HG02840 (cell line): Measurements from ENCODE around the gene NRAP.

Source experiments
- ATAC-seq: cut with Tn5 transposase; IDR thresholded peaks from one replicate; pipeline ENCODE4 v1.9.1; 2021; ENCODE audit warnings: mild to moderate bottlenecking, moderate library complexity, moderate number of reproducible peaks; ENCODE audit not compliant: unreplicated experiment, low FRiP score

The NRAP gene

DNA sequence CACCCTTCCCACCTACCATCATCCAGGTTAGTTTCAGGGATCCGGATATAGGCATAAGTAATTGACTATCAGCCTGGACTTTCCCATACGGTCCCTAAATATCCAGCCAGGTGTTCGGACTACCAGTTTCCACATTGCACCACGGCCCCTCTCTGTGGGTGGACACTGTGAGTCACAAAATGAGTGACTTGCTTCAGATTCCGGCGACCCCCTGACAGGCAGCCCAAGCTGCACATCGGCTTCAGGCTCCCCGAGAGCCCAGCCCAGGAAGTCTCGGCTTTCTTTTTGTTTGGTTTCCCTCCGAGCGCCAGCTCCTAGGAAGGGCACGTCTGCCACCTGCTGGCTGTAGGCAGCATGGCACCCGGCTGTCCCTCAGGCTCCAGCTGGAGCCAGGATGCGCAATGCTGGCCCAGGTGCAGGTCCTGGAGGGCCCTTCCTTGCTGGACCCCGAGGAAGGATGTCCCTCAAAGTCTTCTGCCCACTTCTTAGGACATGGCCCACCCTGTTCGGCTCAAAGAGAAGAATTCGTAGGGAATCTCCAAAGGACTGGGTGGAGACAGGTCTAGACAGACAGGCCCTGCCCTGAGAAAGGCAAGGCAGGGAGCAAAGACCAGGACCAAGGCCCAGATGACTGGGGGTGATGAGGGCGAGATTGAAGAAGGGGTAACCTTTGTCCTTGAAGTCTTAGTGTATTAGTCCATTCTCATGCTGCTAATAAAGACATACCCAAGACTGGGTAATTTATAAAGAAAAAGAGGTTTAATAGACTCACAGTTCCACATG lies 100.3 kb downstream of the NRAP start:
- ATAC-seq, result peak; percentile 80

DNA sequence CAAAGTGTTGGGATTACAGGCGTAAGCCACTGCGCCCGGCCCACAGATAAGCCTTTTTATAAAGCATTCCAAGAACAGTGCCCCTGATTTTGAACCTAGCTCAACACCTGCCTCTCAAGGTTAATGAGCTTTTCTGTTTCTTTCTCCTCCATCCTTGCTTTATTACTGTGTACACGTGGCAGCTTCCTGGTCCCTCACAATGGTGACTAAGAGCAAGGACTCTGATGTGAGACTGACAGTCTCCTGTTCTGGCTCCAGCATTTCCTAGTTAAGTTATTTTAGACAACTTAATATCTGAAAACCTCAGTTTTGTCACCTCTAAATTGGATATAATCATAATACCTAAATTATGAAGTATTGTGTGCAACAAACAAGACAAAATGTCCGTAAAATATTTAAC lies 101.1 kb downstream of the NRAP start:
- no peak for ATAC-seq

DNA sequence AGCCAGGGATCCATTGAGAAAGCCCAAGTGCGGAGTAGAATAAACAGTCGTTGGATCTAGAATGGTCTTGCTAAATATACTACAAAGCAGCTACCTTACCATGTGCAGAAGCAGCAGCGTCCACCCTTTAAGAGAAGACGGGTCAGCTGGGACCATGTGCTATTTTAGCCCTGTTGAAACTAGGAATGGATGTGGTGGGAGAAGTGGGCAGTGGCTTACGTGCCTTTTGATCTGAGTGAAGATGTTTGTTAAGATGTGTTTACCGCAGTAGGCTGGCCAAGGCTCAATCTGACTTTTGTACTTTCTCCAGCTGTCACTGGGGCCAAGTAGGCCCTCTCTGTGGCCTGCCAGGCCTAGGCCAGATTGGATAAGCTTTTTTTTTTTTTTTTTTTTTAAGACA lies 101.8 kb downstream of the NRAP start:
- no peak for ATAC-seq

DNA sequence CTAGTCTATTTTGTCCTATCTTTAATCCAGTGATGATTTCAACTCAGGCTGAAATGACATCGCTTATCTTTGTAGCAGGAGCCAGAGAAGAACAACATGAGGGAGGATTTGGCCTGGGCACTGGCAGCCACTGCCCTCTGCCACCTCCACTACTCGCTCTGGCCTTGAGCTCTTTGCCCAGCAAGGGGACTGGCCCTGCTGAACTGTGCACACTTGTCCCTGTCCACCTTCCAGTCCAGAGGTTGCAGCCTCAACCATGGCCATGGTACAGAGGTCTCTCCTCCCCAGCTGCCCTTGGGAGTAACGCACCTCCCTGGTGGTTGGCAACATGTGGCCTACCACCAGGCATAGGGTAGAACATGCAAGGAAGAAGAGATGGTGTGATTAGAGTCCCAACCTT lies 102.6 kb downstream of the NRAP start:
- ATAC-seq, result no peak

DNA sequence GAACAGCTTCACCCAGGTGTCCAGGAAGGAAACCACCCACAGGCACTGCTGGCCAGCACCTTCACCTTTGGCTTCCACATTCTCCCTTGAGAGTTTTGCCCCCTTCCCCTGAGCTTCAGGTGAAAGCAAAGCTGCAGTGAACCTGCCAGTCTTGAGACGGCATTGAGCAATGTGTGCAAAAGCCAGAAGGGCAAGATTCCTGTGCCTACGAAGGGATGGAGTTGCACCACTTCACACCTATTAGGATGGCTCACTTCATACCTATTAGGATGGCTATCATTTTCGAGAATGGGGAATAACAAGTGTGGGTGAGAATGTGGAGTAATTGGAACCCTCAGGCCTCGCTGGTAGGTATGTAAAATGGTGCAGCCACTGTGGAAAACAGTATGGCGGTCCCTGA lies 103.8 kb downstream of the NRAP start:
- ATAC-seq, result no peak

DNA sequence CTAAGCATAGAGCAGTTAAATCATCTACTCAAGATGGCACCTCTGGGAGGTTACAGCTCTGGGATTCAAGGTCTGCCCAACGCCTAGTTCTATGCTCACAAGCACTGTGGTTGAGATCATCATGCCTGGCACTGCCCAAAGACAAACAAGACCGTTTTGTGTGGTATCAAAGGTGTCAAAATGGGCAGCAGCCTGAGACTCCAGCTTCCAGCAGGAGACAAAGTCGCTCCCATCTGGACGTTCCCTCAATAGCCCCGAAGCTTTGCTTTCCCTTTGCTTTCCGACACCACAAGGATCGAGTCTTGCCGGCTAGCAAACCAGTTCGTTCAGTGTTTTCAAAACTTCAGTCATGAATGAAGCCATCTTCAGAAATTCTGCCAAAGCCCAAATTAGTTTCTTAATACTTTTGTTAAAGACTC lies 105.9 kb downstream of the NRAP start:
- no peak for ATAC-seq

DNA sequence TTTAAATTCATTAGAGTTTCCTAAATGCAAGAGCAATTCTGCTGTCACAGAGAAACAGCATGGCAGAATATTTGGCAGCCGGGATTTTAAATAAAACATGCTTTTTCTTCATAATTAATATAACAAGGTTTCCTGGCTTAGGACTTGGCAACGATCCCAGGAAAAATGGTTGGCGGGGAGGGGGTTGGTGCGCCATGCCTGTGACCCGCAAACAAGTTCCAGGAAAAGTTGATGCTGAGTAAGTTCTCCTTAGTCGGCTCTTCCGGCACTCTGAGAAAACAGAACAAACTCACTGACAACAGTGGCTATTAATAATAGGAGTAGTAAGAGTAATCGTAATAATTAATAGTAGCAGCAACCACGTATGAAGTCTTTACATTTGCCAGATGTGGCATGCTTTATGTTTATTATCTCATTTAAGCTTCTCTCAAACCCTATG lies 106.4 kb downstream of the NRAP start:
- no peak for ATAC-seq

DNA sequence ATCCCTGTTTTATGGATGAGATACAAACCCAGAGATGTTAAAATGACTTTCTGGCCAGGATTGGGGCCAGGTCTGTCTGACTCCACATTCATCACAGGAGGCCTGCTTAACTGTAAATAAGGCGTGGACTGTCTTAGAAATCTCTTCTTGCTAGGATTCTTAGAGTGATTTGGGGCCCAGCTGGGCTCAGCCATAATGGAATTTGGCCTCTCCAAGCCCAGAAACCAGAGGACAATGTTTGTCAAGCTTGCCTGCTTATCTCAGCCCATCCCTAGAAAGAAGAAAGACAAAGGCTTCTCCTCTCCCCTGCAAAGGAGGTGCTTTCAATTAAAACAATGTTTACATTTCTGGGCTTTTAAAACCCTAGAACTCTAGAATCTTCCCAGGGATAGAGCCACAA lies 108.1 kb downstream of the NRAP start:
- no peak for ATAC-seq

DNA sequence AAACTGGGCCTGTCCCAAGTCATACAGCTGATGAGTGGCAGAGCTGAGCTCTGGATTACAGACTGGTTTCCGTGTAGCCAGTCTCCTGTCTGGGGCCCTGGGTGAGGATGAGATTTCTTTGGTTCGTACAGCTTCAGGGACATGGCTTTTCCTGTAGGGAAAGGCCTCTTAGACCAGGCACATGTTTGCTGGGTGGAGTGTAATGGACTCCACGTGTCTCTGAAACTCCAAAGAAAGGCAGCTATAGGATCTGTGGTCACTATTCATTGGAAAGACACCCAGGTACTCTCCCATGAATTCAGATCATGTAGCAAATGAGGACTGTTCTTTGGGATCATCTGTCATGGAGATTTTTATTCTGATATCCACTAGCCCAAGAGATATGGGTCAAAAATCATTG lies 108.6 kb downstream of the NRAP start:
- no peak for ATAC-seq

DNA sequence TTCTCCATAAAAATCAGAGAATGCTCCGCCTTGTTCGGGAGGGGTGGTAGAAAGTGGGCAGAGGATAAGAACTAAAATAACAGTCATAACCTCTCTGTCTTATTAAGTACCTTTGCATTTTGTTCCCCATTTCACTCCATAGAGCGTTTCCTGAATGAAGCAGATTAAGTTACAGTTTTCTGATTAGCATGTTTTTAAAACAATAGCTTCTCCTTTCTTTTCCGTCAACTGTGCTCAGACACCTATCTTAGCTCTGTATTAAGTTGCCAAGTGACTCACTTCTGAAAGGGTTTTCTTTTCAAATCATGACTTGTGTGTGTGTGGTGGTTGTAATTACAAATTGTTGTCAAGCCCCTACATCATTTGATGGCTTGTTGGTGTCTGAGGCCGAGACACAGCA lies 109.6 kb downstream of the NRAP start:
- ATAC-seq, result no peak

DNA sequence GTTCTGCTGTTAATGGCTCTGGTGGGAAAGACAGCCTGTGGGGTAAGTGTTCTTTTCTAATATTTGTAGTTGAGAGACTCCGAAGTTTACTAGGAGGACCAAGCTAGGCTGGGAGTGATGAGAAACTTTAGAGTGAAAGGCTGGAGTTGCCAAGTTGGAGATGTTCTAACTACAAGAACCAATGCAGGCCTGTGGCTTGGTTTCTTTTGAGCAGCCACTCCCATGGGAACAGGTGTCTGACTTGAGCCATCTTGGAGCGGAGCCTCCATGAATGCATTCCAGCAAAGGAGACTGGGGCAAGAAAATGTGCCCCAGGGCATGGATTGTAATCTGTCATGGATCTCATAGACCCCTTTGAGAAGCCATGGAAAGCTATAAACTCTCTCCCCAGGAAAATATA lies 110.7 kb downstream of the NRAP start:
- no peak for ATAC-seq

DNA sequence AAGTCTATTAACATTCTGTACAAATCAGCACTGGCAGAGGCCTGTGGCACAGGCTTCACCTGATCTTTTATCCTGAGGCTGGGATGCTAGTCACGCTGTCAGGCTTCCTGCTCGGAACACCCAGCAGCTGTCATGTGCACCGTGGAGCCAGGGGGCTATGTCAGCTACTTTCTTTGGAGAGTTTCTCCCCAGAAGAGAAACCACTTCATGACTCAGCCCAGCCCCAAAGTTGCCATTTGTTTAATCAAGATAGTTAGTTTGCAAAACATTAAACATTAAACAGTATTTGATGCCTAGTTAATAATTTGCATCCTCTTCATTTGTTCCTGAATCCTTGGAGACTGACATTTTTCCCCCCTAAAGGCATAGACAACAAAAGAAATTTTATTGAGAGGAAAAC lies 111.1 kb downstream of the NRAP start, which contains the start of gene HABP2:
HABP2 (plus strand) TSS at position 353 of the 400 bp plus-strand sequence. CDS start 69 bp downstream, outside the sequence.
- no peak for ATAC-seq

DNA sequence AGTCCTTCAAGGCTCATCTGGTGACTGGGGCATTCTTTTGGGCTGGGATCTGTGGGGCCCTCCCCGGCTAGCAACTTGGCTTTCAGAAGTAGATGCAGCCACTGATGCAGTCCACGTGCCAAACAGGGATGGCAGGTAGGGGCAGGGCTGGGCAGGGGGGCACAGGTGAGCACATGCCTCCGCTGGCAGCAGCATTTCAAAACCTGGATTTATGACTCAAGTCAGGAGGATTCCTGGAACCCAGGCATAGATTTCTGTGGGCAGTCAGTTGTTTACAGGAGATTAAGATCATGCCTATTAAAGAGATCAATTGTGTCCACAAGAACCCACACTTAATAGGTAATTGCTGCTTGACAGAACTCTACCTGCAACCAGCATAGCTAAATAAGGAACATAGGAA lies 111.8 kb downstream of the NRAP start:
- no peak for ATAC-seq

DNA sequence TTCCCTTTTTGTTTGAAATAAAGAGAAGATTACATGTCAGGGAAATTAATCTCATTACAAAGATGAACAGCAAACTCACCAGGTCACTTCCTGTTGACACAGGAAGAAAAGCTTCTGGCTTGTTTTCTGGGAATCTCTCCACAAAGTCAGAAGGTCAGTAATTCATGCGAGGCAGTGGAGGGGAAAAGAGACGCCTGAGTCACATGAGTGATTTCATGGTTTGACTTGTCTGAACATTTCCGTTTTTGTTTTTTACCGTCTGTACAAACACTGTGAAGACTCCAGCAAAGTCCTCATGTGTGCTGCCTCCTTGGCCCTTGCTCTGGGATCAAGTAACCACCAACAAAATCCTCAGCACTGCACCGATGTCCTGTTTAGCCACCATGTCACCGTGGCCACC lies 113.5 kb downstream of the NRAP start:
- ATAC-seq, result no peak

DNA sequence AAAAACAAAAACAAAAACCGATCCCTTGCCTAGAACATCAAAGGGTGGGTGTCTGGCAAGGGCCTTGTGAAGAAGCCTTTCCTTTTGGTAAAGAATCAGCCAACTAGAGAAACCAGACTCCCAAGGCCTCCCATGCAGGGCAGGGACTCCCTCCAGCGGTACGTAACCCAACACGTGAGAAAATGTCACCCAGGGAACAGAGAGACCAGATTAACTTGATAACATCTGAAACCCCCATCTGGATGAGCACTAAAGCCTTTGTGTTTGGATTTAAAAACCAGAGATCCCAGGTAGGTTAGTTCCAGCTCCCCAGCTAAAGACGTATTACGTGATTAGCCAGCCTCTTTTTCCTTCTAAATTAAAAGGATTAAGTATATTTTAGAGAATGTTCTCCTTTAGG lies 114.0 kb downstream of the NRAP start:
- ATAC-seq, result no peak

DNA sequence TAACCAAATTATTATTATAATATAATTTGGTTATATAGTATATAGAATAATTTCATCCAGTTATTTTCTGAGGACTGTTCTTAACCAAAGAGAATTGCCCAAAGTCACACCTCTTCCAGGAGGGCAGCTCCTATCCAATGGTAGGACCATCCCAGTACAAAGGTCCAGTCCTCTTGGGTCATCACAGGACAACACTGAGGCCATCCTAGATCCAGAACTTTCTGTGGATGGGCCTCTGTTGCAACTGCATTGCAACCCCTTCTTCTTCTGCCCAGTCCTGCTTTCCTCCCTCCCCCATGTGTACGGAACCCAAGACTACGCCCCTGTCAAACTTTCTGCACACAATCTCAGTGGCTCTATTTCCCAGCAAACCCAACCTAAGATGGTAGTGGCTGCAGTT lies 116.4 kb downstream of the NRAP start:
- no peak for ATAC-seq

DNA sequence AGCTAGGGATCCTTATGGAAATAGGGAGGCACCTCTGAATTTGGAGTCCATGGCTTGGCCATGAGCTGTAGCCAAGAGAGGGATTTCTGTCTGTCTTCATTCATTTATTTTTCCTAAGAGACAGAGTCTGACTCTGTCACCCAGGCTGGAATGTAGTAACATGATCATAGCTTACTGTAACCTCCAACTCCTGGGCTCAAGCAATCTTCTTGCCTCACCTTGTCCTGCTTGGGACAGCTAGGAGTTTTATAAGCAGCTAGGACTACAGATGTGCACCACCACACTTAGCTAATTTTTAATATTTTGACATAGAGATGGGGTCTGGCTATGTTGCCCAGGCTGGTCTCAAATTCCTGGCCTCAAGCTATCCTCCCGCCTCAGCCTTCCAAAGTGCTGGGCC lies 119.4 kb downstream of the NRAP start:
- no peak for ATAC-seq

DNA sequence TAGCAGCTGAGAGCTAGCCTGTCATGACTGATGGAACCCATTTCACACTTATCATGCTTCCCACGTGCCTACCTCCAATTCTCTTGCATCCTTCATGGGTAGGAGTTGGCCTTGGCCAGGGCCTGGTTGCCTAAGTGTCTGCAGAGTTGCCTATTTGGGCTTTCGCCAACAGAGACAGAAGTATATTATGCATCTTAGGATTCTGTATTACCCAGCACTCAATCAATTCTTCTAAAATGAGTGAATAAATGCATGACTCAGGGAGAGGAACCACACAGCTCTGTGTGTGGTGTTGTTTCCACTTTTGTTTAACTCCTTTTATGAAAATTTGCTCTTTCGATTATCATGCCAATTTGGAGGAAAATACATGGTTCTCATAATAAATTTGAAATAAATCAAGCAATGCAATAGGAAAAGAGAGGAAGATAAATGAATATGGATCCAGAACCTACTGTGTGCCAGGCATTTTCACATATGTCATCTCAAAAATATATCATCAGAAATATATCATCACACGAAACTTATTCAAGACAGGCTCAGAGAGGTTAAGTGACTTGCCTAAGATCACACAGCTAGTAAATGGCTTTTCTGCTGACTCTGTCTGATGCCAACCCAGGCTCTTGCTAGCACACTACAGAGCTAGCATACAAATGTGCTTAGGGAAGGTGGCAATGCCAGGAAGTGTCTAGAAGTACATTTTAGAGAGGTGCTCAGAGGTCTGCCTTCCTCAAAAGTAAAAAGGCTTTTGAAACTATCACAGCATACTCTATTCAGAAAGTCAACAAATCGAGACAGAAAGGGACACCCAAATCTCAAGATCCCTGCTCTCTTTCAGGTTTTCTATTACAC lies 120.5 kb downstream of the NRAP start:
- no peak for ATAC-seq

DNA sequence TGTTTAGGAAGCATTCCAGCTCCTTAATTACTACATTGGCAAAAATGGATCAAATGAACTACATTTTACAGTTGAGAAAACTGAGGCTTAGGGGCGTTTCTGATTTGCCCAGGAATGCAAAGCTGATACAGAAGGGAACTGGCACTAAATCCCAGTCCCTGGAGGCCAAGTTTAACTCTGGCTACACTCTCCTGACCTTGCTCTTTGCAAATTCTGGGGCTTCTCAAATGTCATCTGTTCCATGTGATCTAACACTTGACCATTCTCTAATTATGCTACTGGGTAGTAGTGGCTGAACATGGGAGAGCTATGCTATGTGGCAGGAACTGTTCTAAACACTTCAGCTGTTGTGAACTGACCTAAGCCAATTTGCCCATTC lies 122.3 kb downstream of the NRAP start:
- ATAC-seq, result no peak

DNA sequence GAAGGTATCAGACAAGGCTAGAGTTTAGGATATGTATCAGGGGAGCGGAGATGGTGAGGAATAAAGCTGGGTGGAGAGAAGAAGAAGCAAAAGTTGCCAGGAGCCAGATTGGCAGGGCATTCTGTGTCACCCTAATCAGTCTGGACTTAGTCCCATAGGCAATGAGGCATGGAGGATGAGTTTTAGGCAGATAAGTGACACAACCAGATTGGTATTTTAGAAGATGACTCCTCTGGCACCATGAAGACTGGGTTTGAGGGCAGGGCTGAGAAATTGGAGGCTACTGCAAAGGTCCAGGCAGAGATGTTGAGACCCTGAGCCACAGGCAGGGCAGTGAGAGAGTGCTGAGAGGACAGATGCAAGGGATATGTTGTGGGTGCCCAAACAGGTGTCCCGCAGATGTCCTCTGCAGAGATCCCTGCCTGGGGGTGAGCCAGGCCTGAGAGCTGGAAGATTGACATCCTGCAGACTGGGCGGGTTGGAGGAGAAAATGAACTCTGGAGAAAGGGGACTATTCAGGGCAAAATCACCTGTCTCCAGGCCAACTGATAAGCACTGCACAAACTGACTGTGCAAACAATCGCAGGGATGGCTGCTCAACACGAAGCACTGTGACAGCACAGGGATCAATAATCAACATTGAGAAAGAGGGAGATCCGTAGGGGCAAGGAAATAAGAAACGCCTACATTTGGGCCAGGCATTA lies 122.8 kb downstream of the NRAP start:
- no peak for ATAC-seq

DNA sequence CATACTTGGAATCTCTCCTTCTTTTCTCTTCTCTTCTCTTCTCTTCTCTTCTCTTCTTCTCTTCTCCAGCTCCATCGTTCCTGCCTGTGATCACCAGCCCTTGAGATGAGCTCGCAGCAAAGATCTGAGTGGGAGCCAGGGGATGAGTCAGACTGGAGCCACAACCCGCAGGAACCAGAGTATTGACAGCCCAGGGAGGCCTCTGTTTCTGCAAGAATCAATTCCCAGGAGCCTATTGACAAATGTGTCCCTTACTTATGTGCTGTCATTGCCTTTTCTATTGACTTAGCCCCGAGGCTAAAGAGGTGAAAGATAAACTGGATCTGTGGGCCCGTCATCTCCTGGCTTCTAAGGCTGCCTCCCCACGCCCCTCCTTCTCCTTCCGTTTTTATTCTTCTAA lies 124.1 kb downstream of the NRAP start:
- no peak for ATAC-seq
